GM04503 (cell line): ENCODE results near the gene EXT2.

Experiments
- DNase-seq: peaks from one replicate; pipeline ENCODE4 v3.0.0-alpha.2; 2012; ENCODE audit warnings: low read depth

EXT2 gene

GRCh38 chr11:44267006-44267749, 171.7 kb downstream of the EXT2 start:
- no peak for DNase-seq

- DNase-seq, result no peak
Measured at GRCh38 chr11:44267750-44268613, 172.5 kb downstream of the EXT2 start.

GRCh38 chr11:44268614-44269080, 173.2 kb downstream of the EXT2 start:
- DNase-seq, result no peak

- no peak for DNase-seq
Measured at GRCh38 chr11:44269369-44270351, 174.2 kb downstream of the EXT2 start.

GRCh38 chr11:44270403-44271273, 175.2 kb downstream of the EXT2 start:
- DNase-seq, result no peak

- no peak for DNase-seq
Measured at GRCh38 chr11:44271286-44271685, 175.8 kb downstream of the EXT2 start.

- no peak for DNase-seq
Measured at GRCh38 chr11:44274404-44274803, 178.9 kb downstream of the EXT2 start.

GRCh38 chr11:44275241-44275640, 179.8 kb downstream of the EXT2 start:
- DNase-seq, result no peak

GRCh38 chr11:44275961-44276550, 180.6 kb downstream of the EXT2 start:
- no peak for DNase-seq

GRCh38 chr11:44277196-44278090, 182.0 kb downstream of the EXT2 start:
- DNase-seq, result no peak

- no peak for DNase-seq
Measured at GRCh38 chr11:44279483-44279882, 184.0 kb downstream of the EXT2 start.

- DNase-seq, result no peak
Measured at GRCh38 chr11:44280257-44280656, 184.8 kb downstream of the EXT2 start.

GRCh38 chr11:44281151-44281550, 185.7 kb downstream of the EXT2 start:
- DNase-seq, result no peak

GRCh38 chr11:44282620-44283019, 187.1 kb downstream of the EXT2 start:
- no peak for DNase-seq

GRCh38 chr11:44285756-44286155, 190.3 kb downstream of the EXT2 start:
- no peak for DNase-seq

- no peak for DNase-seq
Measured at GRCh38 chr11:44286268-44286880, 190.9 kb downstream of the EXT2 start.

GRCh38 chr11:44286911-44287310, 191.4 kb downstream of the EXT2 start:
- no peak for DNase-seq

- DNase-seq, result no peak
Measured at GRCh38 chr11:44288133-44288526, 192.7 kb downstream of the EXT2 start.

GRCh38 chr11:44290208-44290607, 194.7 kb downstream of the EXT2 start:
- no peak for DNase-seq
